IPS-18a (cell line): ENCODE measurements around the gene SLCO6A1.

ENCODE experiments used
- H3K27ac ChIP-seq: one replicate; pipeline ENCODE4 v1.5.1; 2013; ENCODE audit warnings: low read length
- H3K27me3 ChIP-seq: one replicate; pipeline ENCODE4 v1.6.1; 2013; ENCODE audit warnings: mild to moderate bottlenecking, low read length; ENCODE audit not compliant: control insufficient read depth, insufficient read depth
- H3K36me3 ChIP-seq: one replicate; pipeline ENCODE4 v1.6.1; 2013; ENCODE audit warnings: low read depth, low read length; ENCODE audit not compliant: control insufficient read depth
- H3K4me1 ChIP-seq: one replicate; pipeline ENCODE4 v1.6.1; 2013; ENCODE audit warnings: low read depth, low read length; ENCODE audit not compliant: control insufficient read depth
- H3K4me3 ChIP-seq: one replicate; pipeline ENCODE4 v1.5.1; 2013; ENCODE audit warnings: low read length
- H3K9ac ChIP-seq: one replicate; pipeline ENCODE4 v1.6.1; 2013; ENCODE audit warnings: mild to moderate bottlenecking, low read length, moderate library complexity
- H3K9me3 ChIP-seq: one replicate; pipeline ENCODE4 v1.6.1; 2013; ENCODE audit warnings: low read depth, low read length; ENCODE audit not compliant: control insufficient read depth

Gene SLCO6A1

GRCh38 chr5:102498271-102499034 is at the start of gene SLCO6A1:
TSS of gene SLCO6A1 (minus strand) at chr5:102499001. CDS start at chr5:102498844, 157 bp downstream.
- H3K4me3 ChIP-seq: no peak within 1 kb of the TSS
- no peaks in the 10 kb centered on the region for H3K27me3 ChIP-seq
- H3K9me3 ChIP-seq: no peaks in the 10 kb centered on the region
- no peaks in the 10 kb centered on the region for H3K4me1 ChIP-seq
- no peak within 1 kb of the TSS for H3K9ac ChIP-seq
- H3K27ac ChIP-seq: no peak within 1 kb of the TSS
- H3K36me3 ChIP-seq: no peaks in the 10 kb centered on the region

GRCh38 chr5:102547141-102548035 is 48.6 kb upstream of the SLCO6A1 start:
- Histone ChIP-seq H3K27ac (no peak overlapping the region), H3K9ac (no peak overlapping the region), H3K4me3 (no peak overlapping the region), H3K36me3 (no peaks in the 10 kb centered on the region), H3K9me3 (no peaks in the 10 kb centered on the region), H3K4me1 (no peaks in the 10 kb centered on the region), H3K27me3 (no peaks in the 10 kb centered on the region)

DNA sequence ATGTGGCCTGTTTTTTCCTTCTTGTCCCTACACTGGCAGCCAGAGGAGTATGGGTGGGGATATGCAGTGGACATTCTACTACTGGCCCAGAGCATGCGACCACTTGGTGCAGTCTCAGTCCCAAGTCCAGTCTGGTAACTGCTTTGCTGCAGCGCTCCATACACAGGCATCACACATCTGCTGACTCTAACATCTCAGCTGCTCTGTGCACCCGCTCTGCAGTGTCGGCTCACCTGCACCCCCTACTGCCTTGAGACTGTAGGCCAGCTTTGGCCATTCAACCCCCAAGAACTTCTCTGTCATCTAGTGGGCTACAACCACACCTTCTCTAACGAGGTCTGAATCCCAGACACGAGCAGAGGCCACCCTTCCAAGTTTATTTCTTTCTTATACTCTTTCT is 46.4 kb upstream of the SLCO6A1 start:
- H3K9me3 ChIP-seq: no peaks in the 10 kb centered on the region
- H3K9ac ChIP-seq: no peak overlapping the region
- H3K27me3 ChIP-seq: no peaks in the 10 kb centered on the region
- no peaks in the 10 kb centered on the region for H3K4me1 ChIP-seq
- no peak overlapping the region for H3K27ac ChIP-seq
- H3K4me3 ChIP-seq: no peak overlapping the region
- H3K36me3 ChIP-seq: no peaks in the 10 kb centered on the region

DNA sequence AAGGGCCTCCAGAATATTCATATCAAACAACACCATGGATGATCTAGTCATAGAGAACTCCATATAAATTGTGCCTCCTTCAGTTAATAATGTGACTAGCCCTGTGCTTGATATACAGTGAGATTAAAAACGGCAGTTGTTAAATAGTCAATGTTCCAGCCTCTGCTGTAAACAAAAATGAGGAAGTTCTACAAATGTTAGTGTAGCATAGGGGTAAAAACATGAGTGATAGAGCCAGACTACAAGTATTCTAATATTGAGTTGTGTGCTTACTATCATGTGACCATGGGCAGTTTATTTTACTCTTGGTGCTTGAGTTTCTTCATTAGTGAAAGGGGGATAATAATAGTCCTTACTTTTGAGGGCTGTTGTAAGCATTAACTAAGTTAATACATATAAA is 43.3 kb upstream of the SLCO6A1 start:
- Histone ChIP-seq H3K9me3 (no peaks in the 10 kb centered on the region), H3K4me1 (no peaks in the 10 kb centered on the region), H3K9ac (no peak overlapping the region), H3K27ac (no peak overlapping the region), H3K4me3 (no peak overlapping the region), H3K27me3 (no peaks in the 10 kb centered on the region), H3K36me3 (no peaks in the 10 kb centered on the region)

- Histone ChIP-seq H3K36me3 (no peaks in the 10 kb centered on the region), H3K4me3 (no peak overlapping the region), H3K9me3 (no peaks in the 10 kb centered on the region), H3K27me3 (no peaks in the 10 kb centered on the region), H3K9ac (no peak overlapping the region), H3K4me1 (no peaks in the 10 kb centered on the region), H3K27ac (no peak overlapping the region)
Measured at GRCh38 chr5:102539996-102540728, 41.4 kb upstream of the SLCO6A1 start.

GRCh38 chr5:102539562-102539961 is 40.8 kb upstream of the SLCO6A1 start:
- H3K27ac ChIP-seq: no peak overlapping the region
- no peak overlapping the region for H3K9ac ChIP-seq
- no peaks in the 10 kb centered on the region for H3K9me3 ChIP-seq
- H3K27me3 ChIP-seq: no peaks in the 10 kb centered on the region
- H3K4me1 ChIP-seq: no peaks in the 10 kb centered on the region
- no peak overlapping the region for H3K4me3 ChIP-seq
- H3K36me3 ChIP-seq: no peaks in the 10 kb centered on the region

- H3K4me1 ChIP-seq: no peaks in the 10 kb centered on the region
- H3K4me3 ChIP-seq: no peak overlapping the region
- no peaks in the 10 kb centered on the region for H3K27me3 ChIP-seq
- no peaks in the 10 kb centered on the region for H3K36me3 ChIP-seq
- no peak overlapping the region for H3K9ac ChIP-seq
- no peak overlapping the region for H3K27ac ChIP-seq
- H3K9me3 ChIP-seq: no peaks in the 10 kb centered on the region
Measured at GRCh38 chr5:102537011-102537410, 38.2 kb upstream of the SLCO6A1 start.

DNA sequence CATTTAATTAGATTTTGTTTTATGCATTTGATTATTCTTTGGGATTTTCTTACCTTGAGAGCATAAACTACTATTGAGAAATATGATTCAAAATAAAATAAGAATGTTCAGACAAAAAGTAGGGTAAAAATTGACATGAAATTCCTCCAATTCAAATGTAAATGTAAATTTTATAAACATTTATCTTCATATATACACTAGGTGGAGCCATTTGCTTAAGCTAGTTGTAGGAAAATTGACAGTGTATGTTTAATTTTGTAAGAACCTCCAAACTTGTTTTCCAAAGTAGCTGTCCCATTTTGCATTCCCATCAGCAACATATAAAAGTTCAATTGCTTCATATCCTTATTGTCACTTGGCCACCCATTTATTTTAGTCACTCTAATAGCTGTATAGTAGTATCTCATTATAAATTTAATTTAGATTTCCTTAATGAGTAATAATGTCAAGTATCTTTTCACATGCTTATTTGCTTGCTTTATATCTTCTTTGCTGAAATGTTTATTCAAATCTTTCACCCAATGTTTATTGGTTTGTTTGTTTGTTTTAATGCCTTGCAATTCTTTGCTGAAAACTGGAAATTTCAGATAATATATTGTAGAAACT is 37.6 kb upstream of the SLCO6A1 start:
- Histone ChIP-seq H3K27me3 (no peaks in the 10 kb centered on the region), H3K27ac (no peak overlapping the region), H3K9ac (no peak overlapping the region), H3K4me1 (no peaks in the 10 kb centered on the region), H3K36me3 (no peaks in the 10 kb centered on the region), H3K4me3 (no peak overlapping the region), H3K9me3 (no peaks in the 10 kb centered on the region)

DNA sequence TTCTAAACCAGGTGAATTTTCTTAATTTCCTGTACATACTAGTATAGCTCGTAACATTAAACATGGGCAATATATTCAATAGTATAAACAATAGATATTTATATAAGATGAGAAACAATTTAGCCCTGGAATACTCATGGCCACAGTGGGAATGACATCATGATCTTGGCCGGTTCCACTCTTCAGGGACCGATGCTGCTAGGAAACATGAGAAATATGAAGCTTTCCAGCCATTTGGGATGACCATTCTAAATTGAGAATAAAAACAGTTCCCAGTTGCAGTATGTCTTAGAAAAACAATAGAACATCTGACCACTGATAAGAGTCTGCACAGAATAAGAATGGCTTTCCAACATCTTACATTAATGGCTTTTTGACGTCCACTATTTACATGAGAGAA is 33.3 kb upstream of the SLCO6A1 start:
- H3K36me3 ChIP-seq: no peaks in the 10 kb centered on the region
- no peaks in the 10 kb centered on the region for H3K27me3 ChIP-seq
- no peak overlapping the region for H3K27ac ChIP-seq
- no peak overlapping the region for H3K4me3 ChIP-seq
- H3K4me1 ChIP-seq: no peaks in the 10 kb centered on the region
- H3K9ac ChIP-seq: no peak overlapping the region
- no peaks in the 10 kb centered on the region for H3K9me3 ChIP-seq

DNA sequence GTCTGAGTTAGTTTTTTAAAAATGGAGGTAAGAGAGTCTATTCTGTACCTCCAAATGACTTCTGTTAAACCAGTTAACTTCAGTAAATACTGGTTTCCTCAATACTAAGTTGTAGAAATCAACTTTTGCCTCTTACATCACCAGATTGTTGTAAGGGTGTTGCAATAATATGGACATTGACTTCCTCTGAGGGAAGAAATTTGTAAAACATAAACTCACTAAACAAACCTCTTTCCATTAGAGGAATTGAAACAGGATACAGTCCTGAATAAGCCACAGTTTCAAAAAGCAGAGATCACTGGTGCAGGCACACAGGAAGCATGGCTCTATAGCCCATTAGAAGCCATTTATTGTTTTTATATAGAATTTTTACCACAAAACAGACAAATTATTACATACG is 32.7 kb upstream of the SLCO6A1 start:
- no peak overlapping the region for H3K9ac ChIP-seq
- H3K27me3 ChIP-seq: no peaks in the 10 kb centered on the region
- H3K9me3 ChIP-seq: no peaks in the 10 kb centered on the region
- no peaks in the 10 kb centered on the region for H3K4me1 ChIP-seq
- no peak overlapping the region for H3K4me3 ChIP-seq
- no peaks in the 10 kb centered on the region for H3K36me3 ChIP-seq
- no peak overlapping the region for H3K27ac ChIP-seq

GRCh38 chr5:102529447-102529846 is 30.6 kb upstream of the SLCO6A1 start:
- Histone ChIP-seq H3K9ac (no peak overlapping the region), H3K27ac (no peak overlapping the region)

More at GRCh38 chr5:102529447-102529846, 30.6 kb upstream of the SLCO6A1 start:
- Histone ChIP-seq H3K4me3 (no peak overlapping the region), H3K27me3 (no peaks in the 10 kb centered on the region), H3K36me3 (no peaks in the 10 kb centered on the region), H3K4me1 (no peaks in the 10 kb centered on the region), H3K9me3 (no peaks in the 10 kb centered on the region)
